Esophagus (tissue), 2 donors: ENCODE data around the gene PCLO. TPM values are rescaled to one million over a fixed set of nuclear protein-coding genes. Genes with fewer than 3 reads are reported as not detected.
"Not testable (repeated sequence)": the region's sequence is repeated elsewhere in the genome, so short reads cannot be mapped to it uniquely, and the experiment has no call there.

Source experiments
- H3K27ac ChIP-seq, 2 donors: one replicate each; pipeline ENCODE4 v1.5.1; 2013; ENCODE audit warnings: low read depth in 2 of 2, mild to moderate bottlenecking in 2 of 2, inconsistent platforms in 1 of 2, low read length in 1 of 2, moderate library complexity in 1 of 2
- H3K27me3 ChIP-seq, 2 donors: one replicate each; pipeline ENCODE4 v1.6.1; 2013; ENCODE audit warnings: low read length in 2 of 2, control low read depth in 1 of 2, mild to moderate bottlenecking in 1 of 2; ENCODE audit not compliant: insufficient read depth in 2 of 2, control insufficient read depth in 1 of 2
- H3K36me3 ChIP-seq, 2 donors: one replicate each; pipeline ENCODE4 v1.6.1; 2013; ENCODE audit warnings: low read length in 1 of 2; ENCODE audit not compliant: control insufficient read depth in 2 of 2, insufficient read depth in 2 of 2
- H3K4me1 ChIP-seq, 2 donors: one replicate each; pipeline ENCODE4 v1.6.1; 2013; ENCODE audit warnings: low read length in 1 of 2; ENCODE audit not compliant: control insufficient read depth in 2 of 2, insufficient read depth in 2 of 2
- H3K4me3 ChIP-seq, 2 donors: one replicate each; pipeline ENCODE4 v1.5.1; 2013; ENCODE audit warnings: low read length in 2 of 2, mild to moderate bottlenecking in 2 of 2, low read depth in 1 of 2, moderate library complexity in 1 of 2
- H3K9me3 ChIP-seq, 2 donors: one replicate each; pipeline ENCODE4 v1.6.1; 2013; ENCODE audit warnings: mild to moderate bottlenecking in 2 of 2, low read depth in 1 of 2, low read length in 1 of 2, moderate library complexity in 1 of 2; ENCODE audit not compliant: control insufficient read depth in 2 of 2, insufficient read depth in 1 of 2
- WGBS, 2 donors: extraction: QIAGEN DNeasy Blood & Tissue Kit; methylation state at CpG; one replicate each; pipeline ENCODE4 v1.1.7; 2013; 5-methylcytosine and 5-hydroxymethylcytosine counted together
- polyA plus RNA-seq, 2 donors: library from polyadenylated mRNA; stranded (reverse); fragments of 200-250 nt; gene quantifications; one replicate each; pipeline ENCODE4 v1.2.3, GENCODE V29; 2013
- donor health status: healthy with polysubstance abuse.
- donor health status: Bipolar disorder and iron deficiency.

Gene PCLO
- polyA plus RNA-seq, 2 donors, result 1.5 to 1.6 TPM

DNA sequence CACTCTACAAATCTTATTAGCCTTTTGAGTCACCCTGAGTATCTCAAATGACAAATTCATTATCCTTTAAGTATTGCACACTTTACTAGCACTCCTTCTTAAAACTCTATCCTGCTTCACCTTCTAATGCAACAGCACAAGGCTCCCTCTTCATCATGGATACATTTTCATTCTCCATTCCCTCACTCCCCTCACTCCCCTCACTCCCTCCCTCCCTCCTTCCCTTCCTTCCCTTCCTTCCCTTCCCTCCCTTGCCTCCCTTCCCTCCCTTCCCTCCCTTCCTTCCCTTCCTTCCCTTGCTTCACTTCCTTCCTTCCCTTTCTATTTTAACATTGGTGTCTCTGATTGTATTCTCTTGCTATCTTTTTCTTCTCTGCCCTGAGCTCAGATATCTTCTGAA is 130.5 kb downstream of the PCLO start:
- no peak overlapping the region for H3K4me3 ChIP-seq
- no peaks in the 10 kb centered on the region for H3K9me3 ChIP-seq
- H3K36me3 ChIP-seq, result no peaks in the 10 kb centered on the region
- no peaks in the 10 kb centered on the region for H3K27me3 ChIP-seq
- H3K27ac ChIP-seq, result no peak overlapping the region
- H3K4me1 ChIP-seq, result no peaks in the 10 kb centered on the region

DNA sequence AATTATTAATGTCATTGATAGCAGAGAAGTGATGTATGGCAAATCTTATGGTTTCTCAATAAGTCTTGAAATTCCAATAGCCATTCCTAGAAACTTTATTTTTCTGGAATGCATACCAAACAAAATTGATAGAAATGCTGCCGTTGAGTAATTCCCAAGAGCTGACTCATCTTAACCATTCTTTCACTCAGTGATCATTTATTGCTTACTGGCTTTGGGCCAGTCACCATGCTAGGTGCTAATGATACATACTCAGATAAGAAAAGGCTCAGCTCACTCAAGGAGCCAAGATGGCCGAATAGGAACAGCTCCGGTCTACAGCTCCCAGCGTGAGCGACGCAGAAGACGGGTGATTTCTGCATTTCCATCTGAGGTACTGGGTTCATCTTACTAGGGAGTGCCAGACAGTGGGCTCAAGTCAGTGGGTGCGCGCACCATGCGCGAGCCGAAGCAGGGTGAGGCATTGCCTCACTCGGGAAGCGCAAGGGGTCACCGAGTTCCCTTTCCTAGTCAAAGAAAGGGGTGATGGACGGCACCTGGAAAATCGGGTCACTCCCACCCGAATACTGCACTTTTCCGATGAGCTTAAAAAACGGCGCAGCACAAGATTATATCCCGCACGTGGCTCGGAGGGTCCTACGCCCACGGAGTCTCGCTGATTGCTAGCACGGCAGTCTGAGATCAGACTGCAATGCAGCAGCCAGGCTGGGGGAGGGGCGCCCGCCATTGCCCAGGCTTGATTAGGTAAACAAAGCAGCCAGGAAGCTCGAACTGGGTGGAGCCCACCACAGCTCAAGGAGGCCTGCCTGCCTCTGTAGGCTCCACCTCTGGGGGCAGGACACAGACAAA is 138.6 kb downstream of the PCLO start:
- WGBS, 2 donors, result 90 to 91% methylated on average over 31 of the region's 31 CpGs
- not testable (repeated sequence) for H3K4me1 ChIP-seq, H3K4me3 ChIP-seq, H3K27me3 ChIP-seq, H3K9me3 ChIP-seq, H3K36me3 ChIP-seq, H3K27ac ChIP-seq

DNA sequence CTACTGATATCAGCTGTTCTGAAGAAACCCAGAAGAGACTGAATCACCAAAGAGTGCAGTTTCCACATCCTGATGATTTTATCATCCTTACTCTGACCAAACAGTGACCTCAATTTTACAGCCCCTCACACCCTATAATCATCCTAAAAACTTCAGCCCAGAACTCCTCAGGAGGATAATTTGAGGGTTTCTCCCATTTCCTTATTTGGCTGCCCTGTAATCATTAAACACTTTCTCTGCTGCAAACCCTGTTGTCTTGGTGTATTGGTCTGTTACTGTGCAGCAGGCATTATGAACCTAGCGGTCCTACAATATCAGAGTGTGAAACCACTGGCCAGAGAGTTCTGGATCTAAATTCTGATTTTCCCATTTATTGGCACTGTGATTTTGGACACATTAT is 141.7 kb downstream of the PCLO start:
- Histone ChIP-seq H3K4me1 (no peaks in the 10 kb centered on the region), H3K27ac (no peak overlapping the region), H3K9me3 (no peaks in the 10 kb centered on the region), H3K27me3 (no peaks in the 10 kb centered on the region), H3K36me3 (no peaks in the 10 kb centered on the region), H3K4me3 (no peak overlapping the region)
- 93 to 98% methylated on average over 1 of the region's 1 CpG for WGBS, 2 donors

DNA sequence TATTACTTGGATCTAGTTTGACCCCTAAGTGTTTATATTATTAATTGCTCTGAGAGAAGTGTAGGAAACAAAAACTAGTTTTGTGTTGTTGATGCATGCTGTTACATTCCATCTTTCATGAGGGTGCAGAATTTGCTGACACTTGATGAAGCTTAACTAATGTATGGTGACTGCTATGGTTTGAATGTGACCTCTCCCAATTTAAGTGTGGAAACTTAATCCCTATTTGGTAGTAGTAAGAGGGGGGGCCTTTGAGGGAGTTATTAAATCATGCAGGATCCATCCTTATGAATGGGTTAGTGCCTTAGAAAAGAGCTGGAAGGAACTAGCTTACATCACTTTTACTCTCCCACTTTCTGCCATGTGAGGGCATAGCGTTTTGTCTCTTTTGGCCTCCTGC is 142.5 kb downstream of the PCLO start:
- WGBS, 2 donors, result 73 to 84% methylated on average over 1 of the region's 1 CpG
- Histone ChIP-seq H3K4me1 (no peaks in the 10 kb centered on the region), H3K4me3 (no peak overlapping the region), H3K36me3 (no peaks in the 10 kb centered on the region), H3K27me3 (no peaks in the 10 kb centered on the region), H3K27ac (no peak overlapping the region), H3K9me3 (no peaks in the 10 kb centered on the region)

DNA sequence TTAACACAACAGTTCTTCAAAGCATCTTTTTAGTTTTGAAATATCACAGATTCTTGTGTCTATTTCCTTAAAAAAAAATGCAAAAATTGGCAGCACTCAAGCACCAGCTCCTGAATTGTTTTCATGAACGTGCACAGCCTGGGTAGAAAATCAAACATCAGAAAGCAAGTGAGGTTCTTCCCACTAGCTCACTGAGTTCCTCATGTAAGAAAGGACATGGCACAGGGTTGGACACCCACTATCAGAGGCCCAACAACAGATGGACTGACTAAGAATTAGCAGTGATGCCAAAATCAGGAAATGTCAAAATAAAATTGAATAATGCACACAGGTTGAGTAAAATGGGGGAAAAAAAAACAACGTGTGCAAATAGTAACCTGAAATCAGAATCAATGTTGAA is 146.8 kb downstream of the PCLO start:
- WGBS, 2 donors, result 43 to 45% methylated on average over 2 of the region's 2 CpGs
- Histone ChIP-seq H3K9me3 (no peaks in the 10 kb centered on the region), H3K27me3 (no peaks in the 10 kb centered on the region)

DNA sequence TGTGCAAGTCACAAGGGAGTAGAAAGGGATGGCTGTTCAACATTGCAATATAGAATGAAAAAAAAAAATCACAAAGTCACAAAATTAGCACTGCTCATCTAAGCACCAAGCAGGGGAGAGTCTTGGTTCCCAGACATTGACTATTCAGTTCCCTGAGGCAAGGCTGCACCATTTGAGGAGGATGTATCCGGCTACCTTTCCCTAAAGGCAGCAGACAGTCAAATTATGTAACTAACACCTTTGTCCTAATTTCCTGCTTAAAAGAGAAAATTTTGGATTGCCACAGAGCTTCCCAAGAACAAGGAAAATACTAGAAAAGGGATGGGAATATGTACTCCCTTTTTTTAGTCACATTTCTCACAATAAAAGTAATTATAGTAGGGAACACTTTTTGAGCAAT is 148.1 kb downstream of the PCLO start:
- H3K4me1 ChIP-seq, result no peaks in the 10 kb centered on the region
- H3K4me3 ChIP-seq, result no peak overlapping the region
- no peaks in the 10 kb centered on the region for H3K9me3 ChIP-seq
- no peak overlapping the region for H3K27ac ChIP-seq
- 68 to 78% methylated on average over 1 of the region's 1 CpG for WGBS, 2 donors
- H3K27me3 ChIP-seq, result no peaks in the 10 kb centered on the region
- no peaks in the 10 kb centered on the region for H3K36me3 ChIP-seq

More for the DNA sequence above, 146.8 kb downstream of the PCLO start:
- no peak overlapping the region for H3K4me3 ChIP-seq
- H3K4me1 ChIP-seq, result no peaks in the 10 kb centered on the region
- H3K27ac ChIP-seq, result no peak overlapping the region
- no peaks in the 10 kb centered on the region for H3K36me3 ChIP-seq

DNA sequence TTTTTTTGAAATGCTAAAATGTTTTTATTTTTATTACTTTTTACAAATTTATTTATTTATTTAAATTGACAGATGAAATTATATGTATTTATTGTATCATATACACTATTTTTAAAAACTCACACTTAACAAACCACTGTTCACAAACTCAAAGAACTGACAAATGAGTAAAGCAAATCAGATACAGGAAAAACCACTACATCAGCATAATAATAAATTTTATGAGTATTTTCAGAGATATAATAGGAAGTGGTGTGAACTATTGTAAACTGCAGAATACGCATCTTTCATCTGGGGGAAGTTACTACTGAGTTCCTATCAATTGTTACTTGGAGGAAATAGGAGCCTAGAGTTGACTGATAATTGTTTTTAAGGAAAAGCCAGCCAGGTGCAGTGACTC is 150.7 kb downstream of the PCLO start:
- H3K27me3 ChIP-seq, result no peaks in the 10 kb centered on the region
- no peak overlapping the region for H3K4me3 ChIP-seq
- 79 to 86% methylated on average over 1 of the region's 1 CpG for WGBS, 2 donors
- H3K4me1 ChIP-seq, result no peaks in the 10 kb centered on the region
- no peak overlapping the region for H3K27ac ChIP-seq
- no peaks in the 10 kb centered on the region for H3K36me3 ChIP-seq
- no peaks in the 10 kb centered on the region for H3K9me3 ChIP-seq

DNA sequence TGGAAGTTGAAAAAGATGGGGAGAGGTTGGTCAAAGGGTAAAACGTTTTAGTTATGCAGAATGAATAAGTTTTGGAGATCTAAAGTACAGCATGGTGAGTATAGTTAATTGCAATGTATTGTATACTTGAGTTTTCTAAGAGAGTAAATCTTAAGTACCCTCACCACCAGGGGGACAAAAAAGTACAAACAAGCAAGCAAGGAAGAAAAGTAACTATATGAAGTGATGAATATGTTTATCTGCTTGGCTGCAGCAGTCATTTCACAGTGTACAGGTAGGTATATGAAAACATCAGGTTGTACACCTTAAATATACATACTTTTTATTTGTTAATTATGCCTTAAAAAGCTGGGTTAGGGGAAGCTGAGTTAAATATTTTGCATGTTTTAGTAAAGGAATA is 157.3 kb downstream of the PCLO start:
- no peaks in the 10 kb centered on the region for H3K9me3 ChIP-seq
- no peak overlapping the region for H3K4me3 ChIP-seq
- WGBS, 2 donors, result 14 to 20% methylated on average over 1 of the region's 1 CpG
- no peaks in the 10 kb centered on the region for H3K36me3 ChIP-seq
- no peak overlapping the region for H3K27ac ChIP-seq
- H3K4me1 ChIP-seq, result no peaks in the 10 kb centered on the region
- no peaks in the 10 kb centered on the region for H3K27me3 ChIP-seq

DNA sequence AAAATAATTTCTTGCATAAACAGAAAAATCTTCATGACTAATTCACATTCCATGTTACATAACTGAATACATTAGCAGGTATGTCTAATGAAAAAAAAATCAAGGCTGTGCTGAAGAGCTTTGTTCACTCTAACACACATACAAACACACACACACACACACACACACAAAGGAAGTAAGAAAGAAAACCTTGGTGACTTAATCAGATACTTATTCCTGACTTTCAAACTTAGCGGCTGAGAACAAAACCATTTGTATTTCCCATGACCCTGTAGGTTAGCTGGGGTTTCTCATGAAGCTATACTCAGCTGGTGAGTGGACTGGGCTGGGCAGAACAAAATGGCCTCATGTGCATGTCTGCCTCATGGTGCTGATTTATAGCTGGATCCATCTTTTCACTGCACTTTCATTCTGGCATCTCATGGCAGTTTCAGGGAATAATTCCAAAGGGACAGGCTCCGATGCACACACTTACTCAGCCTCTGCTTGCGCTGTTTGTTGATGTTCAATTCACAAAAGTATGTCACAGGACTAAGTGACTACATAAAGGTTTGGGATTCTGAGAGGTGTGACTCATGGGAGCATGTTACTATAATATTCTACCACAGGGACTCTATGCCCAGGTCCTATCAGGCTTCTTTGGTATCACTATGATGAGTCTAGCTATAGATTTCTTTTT is 161.2 kb downstream of the PCLO start:
- Histone ChIP-seq H3K4me3 (no peak overlapping the region), H3K36me3 (no peaks in the 10 kb centered on the region), H3K4me1 (no peaks in the 10 kb centered on the region), H3K27me3 (no peaks in the 10 kb centered on the region), H3K27ac (no peak overlapping the region), H3K9me3 (no peaks in the 10 kb centered on the region)
- WGBS, 2 donors, result 91% methylated on average over 3 of the region's 3 CpGs

DNA sequence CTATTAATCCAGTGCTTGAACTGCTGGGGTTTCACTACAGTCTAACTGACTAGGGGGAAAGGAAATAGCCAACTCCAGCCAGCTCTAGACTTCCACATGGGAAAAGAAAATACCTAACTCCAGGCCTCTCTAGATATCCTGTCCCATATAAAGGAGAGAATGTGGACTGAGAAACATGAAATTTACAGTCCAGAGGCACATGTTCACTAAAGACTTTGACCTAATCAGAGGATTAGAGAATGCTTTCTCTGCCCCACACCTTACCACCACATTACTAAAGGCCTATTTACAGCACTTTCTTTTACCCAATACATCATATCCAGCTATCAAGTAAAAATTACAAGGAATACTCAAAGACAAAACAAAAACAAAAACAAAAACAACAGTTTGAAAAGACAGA is 164.2 kb downstream of the PCLO start:
- Histone ChIP-seq H3K9me3 (no peaks in the 10 kb centered on the region), H3K27ac (no peak overlapping the region), H3K36me3 (no peaks in the 10 kb centered on the region), H3K4me3 (no peak overlapping the region), H3K4me1 (no peaks in the 10 kb centered on the region), H3K27me3 (no peaks in the 10 kb centered on the region)
